CD4-positive, alpha-beta T cell (primary cell): ENCODE data around the gene LRRC55. TPM values are rescaled to one million over a fixed set of nuclear protein-coding genes. Genes with fewer than 3 reads are reported as not detected.

Source experiments
- ATAC-seq: fragments of 200-7000 bp; cut with Tn5 transposase; one replicate; pipeline ENCODE4 v1.10.0; 2022; ENCODE audit warnings: mild to moderate bottlenecking; ENCODE audit not compliant: poor library complexity
- CTCF ChIA-PET: fragments of 350-600 bp; sonication (Branson Sonifier 250); formaldehyde crosslinking; loops from one replicate; lab custom pipeline; 2021; ENCODE audit warnings: antibody characterized with exemption, inconsistent platforms; lab: Charles Lee
- POLR2A ChIA-PET: fragments of 350-600 bp; sonication (Branson Sonifier 250); formaldehyde crosslinking; loops from one replicate; lab custom pipeline; 2021; ENCODE audit warnings: antibody characterized with exemption, inconsistent platforms; lab: Charles Lee
- DNase-seq, 14 experiments: peaks; one replicate each; pipeline ENCODE4 v3.0.0-alpha.2; 2013 to 2020; ENCODE audit warnings: mixed read lengths in 2 of 14
- H3K27ac ChIP-seq, 2 donors: one replicate each; pipeline versions ENCODE4 v1.5.1 to v1.7.0; 2013; ENCODE audit warnings: low read length in 2 of 2, low read depth in 1 of 2, mild to moderate bottlenecking in 1 of 2
- H3K27me3 ChIP-seq, 2 experiments: 1 replicate in 1 of 2; 2 replicates in 1 of 2; pipeline versions ENCODE4 v1.6.1 to v1.7.0; 2013; ENCODE audit warnings: low read length in 2 of 2, control low read depth in 1 of 2, mild to moderate bottlenecking in 1 of 2, moderate library complexity in 1 of 2; ENCODE audit not compliant: insufficient read depth in 2 of 2, control insufficient read depth in 1 of 2
- H3K36me3 ChIP-seq: one replicate; pipeline ENCODE4 v1.6.1; 2013; ENCODE audit warnings: low read length, control low read depth; ENCODE audit not compliant: insufficient read depth
- H3K4me1 ChIP-seq: one replicate; pipeline ENCODE4 v1.6.1; 2013; ENCODE audit warnings: low read length, control low read depth; ENCODE audit not compliant: insufficient read depth
- H3K4me3 ChIP-seq: one replicate; pipeline ENCODE4 v1.5.1; 2013; ENCODE audit warnings: mild to moderate bottlenecking, low read length, moderate library complexity
- H3K9me3 ChIP-seq, 2 experiments: 1 replicate in 1 of 2; 2 replicates in 1 of 2; pipeline versions ENCODE4 v1.6.1 to v1.7.0; 2013; ENCODE audit warnings: low read length in 2 of 2, mild to moderate bottlenecking in 2 of 2, control low read depth in 1 of 2, moderate library complexity in 1 of 2; ENCODE audit not compliant: control insufficient read depth in 1 of 2, insufficient read depth in 1 of 2
- H3K27ac Mint-ChIP-seq: one replicate; pipeline ENCODE4 v1.8.0; 2020; ENCODE audit warnings: mixed read lengths
- H3K27me3 Mint-ChIP-seq: one replicate; pipeline ENCODE4 v1.8.0; 2021; ENCODE audit warnings: mixed read lengths
- H3K36me3 Mint-ChIP-seq: one replicate; pipeline ENCODE4 v1.8.0; 2021; ENCODE audit warnings: low read depth, mixed read lengths
- H3K4me1 Mint-ChIP-seq: one replicate; pipeline ENCODE4 v1.8.0; 2021; ENCODE audit warnings: low read depth, mixed read lengths
- H3K4me3 Mint-ChIP-seq: one replicate; pipeline ENCODE4 v1.8.0; 2020; ENCODE audit warnings: mild to moderate bottlenecking, mixed read lengths
- H3K9me3 Mint-ChIP-seq: one replicate; pipeline ENCODE4 v1.8.0; 2020; ENCODE audit warnings: mixed read lengths
- intact Hi-C, 2 experiments: fragments of 100-400 bp; cut with DNase I in 1 of 2; cut with micrococcal nuclease in 1 of 2; formaldehyde crosslinking; loops; one replicate each; pipeline versions ENCODE4 v1.15.1 to v1.9.0; 2023 to 2025; cut with DNase I, micrococcal nuclease
- total RNA-seq, 174 experiments: library from RNA in 2 of 174; stranded (reverse) in 2 of 174; gene quantifications; one replicate each; pipeline ENCODE4 v1.2.3 and lab custom pipeline; 2021 to 2026
- TF ChIP-seq, protein P1 (sequence below): fragments of 200-600 bp; IDR thresholded peaks from one replicate; pipeline ENCODE4 v1.8.0; 2022; ENCODE audit warnings: antibody characterized with exemption, mild to moderate bottlenecking

LRRC55 gene
- total RNA-seq, 2 experiments from 2014 or later, result not detected

DNA sequence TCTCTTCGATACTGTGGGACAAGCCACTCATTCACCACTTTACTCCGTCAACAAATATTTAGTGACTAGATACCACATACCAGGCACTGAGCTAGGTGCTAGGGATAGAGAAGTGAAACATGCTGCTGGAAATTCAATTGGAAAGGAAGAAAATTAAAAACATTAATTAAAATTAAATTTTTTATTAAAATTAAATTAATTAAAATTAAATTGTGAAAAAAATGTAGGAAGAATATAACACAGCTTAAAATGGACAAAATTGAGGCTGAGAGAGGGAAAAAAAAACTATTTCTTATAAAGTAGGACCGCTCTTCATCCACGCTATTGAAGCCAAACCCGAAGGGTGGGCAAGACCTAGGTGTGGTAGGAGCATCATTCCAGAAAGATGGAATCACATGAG, 23.6 kb upstream of the LRRC55 start:
- H3K4me3 Mint-ChIP-seq, result no peak overlapping the region
- no peaks in the 10 kb centered on the region for H3K9me3 Mint-ChIP-seq
- no peak overlapping the region for H3K27ac Mint-ChIP-seq
- TF ChIP-seq, protein P1, sequence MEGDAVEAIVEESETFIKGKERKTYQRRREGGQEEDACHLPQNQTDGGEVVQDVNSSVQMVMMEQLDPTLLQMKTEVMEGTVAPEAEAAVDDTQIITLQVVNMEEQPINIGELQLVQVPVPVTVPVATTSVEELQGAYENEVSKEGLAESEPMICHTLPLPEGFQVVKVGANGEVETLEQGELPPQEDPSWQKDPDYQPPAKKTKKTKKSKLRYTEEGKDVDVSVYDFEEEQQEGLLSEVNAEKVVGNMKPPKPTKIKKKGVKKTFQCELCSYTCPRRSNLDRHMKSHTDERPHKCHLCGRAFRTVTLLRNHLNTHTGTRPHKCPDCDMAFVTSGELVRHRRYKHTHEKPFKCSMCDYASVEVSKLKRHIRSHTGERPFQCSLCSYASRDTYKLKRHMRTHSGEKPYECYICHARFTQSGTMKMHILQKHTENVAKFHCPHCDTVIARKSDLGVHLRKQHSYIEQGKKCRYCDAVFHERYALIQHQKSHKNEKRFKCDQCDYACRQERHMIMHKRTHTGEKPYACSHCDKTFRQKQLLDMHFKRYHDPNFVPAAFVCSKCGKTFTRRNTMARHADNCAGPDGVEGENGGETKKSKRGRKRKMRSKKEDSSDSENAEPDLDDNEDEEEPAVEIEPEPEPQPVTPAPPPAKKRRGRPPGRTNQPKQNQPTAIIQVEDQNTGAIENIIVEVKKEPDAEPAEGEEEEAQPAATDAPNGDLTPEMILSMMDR, result no peak
- Histone ChIP-seq H3K36me3 (no peaks in the 10 kb centered on the region), H3K4me3 (no peak overlapping the region), H3K9me3 (no peaks in the 10 kb centered on the region), H3K4me1 (no peaks in the 10 kb centered on the region), H3K27ac (no peak overlapping the region), H3K27me3 (peaks cover 6% of the 10 kb centered on the region in 2 experiments)
- CTCF ChIA-PET, result no interaction called here
- intact Hi-C loops, result no loop called here
- POLR2A ChIA-PET, result no interaction called here
- DNase-seq (no peak), ATAC-seq (no peak)
- no peaks in the 10 kb centered on the region for H3K4me1 Mint-ChIP-seq
- H3K27me3 Mint-ChIP-seq, result peaks cover 47% of the 10 kb centered on the region
- H3K36me3 Mint-ChIP-seq, result no peaks in the 10 kb centered on the region

DNA sequence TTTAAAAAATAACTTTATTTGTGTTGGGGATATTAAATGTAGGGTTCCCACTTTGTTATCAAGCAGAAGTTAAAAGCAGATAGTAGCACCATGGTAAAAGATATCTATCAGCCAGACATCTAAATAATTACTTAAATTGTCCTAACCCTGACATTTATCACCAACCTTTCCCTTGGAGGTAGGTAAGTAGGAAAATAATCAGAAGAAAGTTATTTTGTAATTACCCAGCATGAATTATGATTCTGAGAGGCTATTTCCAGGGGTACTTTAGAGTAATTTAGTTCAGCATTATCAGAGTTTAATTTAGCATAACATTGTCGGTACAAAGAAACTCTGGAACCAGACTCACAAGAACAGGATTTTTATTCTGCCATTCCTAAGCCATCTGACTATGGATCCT, 23.2 kb upstream of the LRRC55 start:
- Histone ChIP-seq H3K4me1 (no peaks in the 10 kb centered on the region), H3K4me3 (no peak overlapping the region), H3K9me3 (no peaks in the 10 kb centered on the region), H3K27ac (no peak overlapping the region), H3K27me3 (peaks cover 6 to 7% of the 10 kb centered on the region in 2 experiments), H3K36me3 (no peaks in the 10 kb centered on the region)
- DNase-seq, result no peak
- Mint-ChIP-seq H3K27ac (no peak overlapping the region), H3K4me1 (no peaks in the 10 kb centered on the region), H3K27me3 (peaks cover 48% of the 10 kb centered on the region), H3K4me3 (no peak overlapping the region), H3K36me3 (no peaks in the 10 kb centered on the region), H3K9me3 (no peaks in the 10 kb centered on the region)
- intact Hi-C loops, result no loop called here
- CTCF ChIA-PET, result no interaction called here
- no peak for ATAC-seq
- POLR2A ChIA-PET, result no interaction called here
- TF ChIP-seq, protein P1, result no peak

DNA sequence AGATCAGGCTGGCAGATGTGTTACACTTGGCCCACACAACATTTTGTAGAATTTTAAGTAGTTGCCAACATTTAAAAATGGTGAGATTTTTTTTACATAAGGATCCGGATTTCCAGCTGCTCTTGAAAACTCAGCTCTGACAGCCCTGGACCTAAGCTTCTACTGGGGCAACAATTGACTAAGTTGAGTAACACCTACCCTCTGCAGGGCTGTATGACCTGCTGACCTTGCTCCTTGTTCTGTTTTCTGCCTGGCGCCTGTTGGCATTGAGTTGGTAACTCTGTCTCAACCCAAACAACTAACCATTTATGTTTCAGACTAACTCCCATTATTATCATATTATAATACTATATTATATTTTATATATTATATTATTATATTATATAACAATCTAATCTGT, 21.1 kb upstream of the LRRC55 start:
- intact Hi-C loops, result no loop called here
- no peaks in the 10 kb centered on the region for H3K36me3 Mint-ChIP-seq
- CTCF ChIA-PET, result no interaction called here

More for the DNA sequence above, 21.1 kb upstream of the LRRC55 start:
- H3K4me3 ChIP-seq, result no peak overlapping the region
- H3K9me3 Mint-ChIP-seq, result no peaks in the 10 kb centered on the region
- H3K27me3 ChIP-seq, result peaks cover 3 to 7% of the 10 kb centered on the region in 2 experiments
- TF ChIP-seq, protein P1, result no peak
- H3K9me3 ChIP-seq, result no peaks in the 10 kb centered on the region
- no peaks in the 10 kb centered on the region for H3K4me1 Mint-ChIP-seq
- no peaks in the 10 kb centered on the region for H3K36me3 ChIP-seq
- ATAC-seq (no peak), DNase-seq (no peak)
- no peak overlapping the region for H3K27ac Mint-ChIP-seq
- POLR2A ChIA-PET, result no interaction called here
- no peak overlapping the region for H3K27ac ChIP-seq
- H3K4me1 ChIP-seq, result no peaks in the 10 kb centered on the region
- no peak overlapping the region for H3K4me3 Mint-ChIP-seq
- H3K27me3 Mint-ChIP-seq, result peaks cover 47% of the 10 kb centered on the region
